OCI-LY3 (cell line): ENCODE measurements around the gene URB1.

Experiments used
- EZH2phosphoT487 ChIP-seq: fragments of 200-600 bp; shearing (Covaris generic); IDR thresholded peaks from 2 replicates; pipeline ENCODE4 v1.6.1; 2018; ENCODE audit warnings: antibody characterized with exemption, mixed run types, low read depth
- TF ChIP-seq, protein P1 (sequence below): fragments of 200-600, 300-600 bp; sonication (generic); IDR thresholded peaks from 2 replicates; pipeline ENCODE4 v1.5.1; 2014; ENCODE audit warnings: antibody characterized with exemption, low read length, low read depth

DNA sequence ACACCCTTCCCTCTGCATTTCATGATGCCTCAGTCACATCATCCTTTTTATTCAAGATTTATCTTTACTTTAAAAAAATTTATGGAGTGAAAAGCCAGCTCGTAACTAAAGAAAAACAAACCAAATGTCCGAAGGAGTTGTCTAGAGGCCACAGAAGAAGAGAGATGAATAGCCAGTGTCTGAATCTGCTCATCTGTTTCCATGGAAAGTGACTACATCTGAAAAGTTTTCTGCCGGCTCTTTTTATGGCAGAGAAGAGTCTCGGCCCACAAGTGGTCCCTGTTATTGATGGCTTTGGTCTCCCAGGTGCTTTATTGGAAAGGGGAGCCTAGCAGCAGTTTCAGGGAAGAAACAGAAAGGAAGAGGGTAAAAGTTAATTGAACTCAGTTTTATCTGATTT is 25.3 kb upstream of the URB1 start:
- TF ChIP-seq EZH2phosphoT487: no peak
- TF ChIP-seq, protein P1, sequence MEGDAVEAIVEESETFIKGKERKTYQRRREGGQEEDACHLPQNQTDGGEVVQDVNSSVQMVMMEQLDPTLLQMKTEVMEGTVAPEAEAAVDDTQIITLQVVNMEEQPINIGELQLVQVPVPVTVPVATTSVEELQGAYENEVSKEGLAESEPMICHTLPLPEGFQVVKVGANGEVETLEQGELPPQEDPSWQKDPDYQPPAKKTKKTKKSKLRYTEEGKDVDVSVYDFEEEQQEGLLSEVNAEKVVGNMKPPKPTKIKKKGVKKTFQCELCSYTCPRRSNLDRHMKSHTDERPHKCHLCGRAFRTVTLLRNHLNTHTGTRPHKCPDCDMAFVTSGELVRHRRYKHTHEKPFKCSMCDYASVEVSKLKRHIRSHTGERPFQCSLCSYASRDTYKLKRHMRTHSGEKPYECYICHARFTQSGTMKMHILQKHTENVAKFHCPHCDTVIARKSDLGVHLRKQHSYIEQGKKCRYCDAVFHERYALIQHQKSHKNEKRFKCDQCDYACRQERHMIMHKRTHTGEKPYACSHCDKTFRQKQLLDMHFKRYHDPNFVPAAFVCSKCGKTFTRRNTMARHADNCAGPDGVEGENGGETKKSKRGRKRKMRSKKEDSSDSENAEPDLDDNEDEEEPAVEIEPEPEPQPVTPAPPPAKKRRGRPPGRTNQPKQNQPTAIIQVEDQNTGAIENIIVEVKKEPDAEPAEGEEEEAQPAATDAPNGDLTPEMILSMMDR: no peak
